ENCODE measurements around the gene ATP5ME. TPM values are rescaled to one million over a fixed set of nuclear protein-coding genes. Genes with fewer than 3 reads are reported as not detected.

The ATP5ME gene
- total RNA-seq, 1 experiment from 2014 or later = 330 TPM

DNA sequence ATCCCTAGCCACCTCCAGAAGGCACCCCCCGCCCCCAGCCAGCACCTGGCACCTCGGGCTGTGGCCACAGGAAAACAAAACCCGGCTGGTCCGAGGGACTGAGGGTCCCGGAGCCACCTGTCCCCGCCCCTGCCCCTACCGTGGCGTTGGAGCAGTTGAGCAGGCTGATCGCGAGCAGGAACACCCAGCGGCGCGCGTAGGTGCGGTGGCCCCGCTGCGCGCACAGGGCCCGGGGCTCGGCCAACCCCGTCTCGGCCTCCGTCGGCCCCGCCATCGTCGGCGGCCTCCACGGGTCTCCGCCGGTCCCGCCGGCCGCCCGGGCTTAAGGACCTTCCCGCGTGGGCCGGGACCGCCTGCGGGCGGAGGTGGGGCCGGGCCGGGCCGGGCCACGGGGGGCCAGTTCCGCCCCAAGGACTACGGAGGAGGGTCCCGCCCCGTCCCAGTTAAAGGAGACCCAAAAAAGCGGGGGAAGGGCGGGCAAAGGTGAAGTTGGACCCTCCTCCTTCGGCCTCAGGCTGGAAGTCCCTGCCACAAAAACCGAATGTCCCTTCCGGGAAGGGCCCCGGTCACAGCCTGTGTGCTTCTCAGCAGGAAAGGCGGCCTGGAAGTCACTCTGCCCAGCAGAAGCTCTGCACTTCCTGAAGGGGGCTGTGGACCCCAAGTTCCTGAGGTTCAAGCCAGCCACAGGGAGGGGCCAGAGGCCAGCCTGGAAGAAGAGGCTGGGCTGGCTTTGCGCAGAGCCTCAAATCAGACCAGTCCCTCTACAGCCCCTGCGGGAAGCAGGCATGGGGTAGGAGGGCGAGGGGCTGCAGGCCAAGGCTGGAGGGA is 15.0 kb upstream of the ATP5ME start, which contains the start of gene SLC49A3:
SLC49A3 (minus strand) TSS at position 298 of the 828 bp plus-strand sequence; CDS start at position 274, 24 bp downstream.
- no peaks in the 10 kb centered on the region for H4K20me1 ChIP-seq (ENCODE audit: insufficient read depth)
- ATAC-seq (peak; percentile 5; the same call in 1 of the 2 replicates), DNase-seq (ENCODE audit: low read depth, low spot score) (no peak)
- no peaks in the 10 kb centered on the region for H3K9me2 ChIP-seq (ENCODE audit: insufficient read depth)
- H3K27me3 ChIP-seq (ENCODE audit: insufficient read depth, low read length) = no peaks in the 10 kb centered on the region
- RAD21 ChIA-PET (ENCODE audit: low non-redundant PET in 1 of 2, low total read pairs in 2 of 2, uncharacterized antibody in 2 of 2, unreplicated experiment in 2 of 2) = no interaction called here
- H3K4me2 ChIP-seq (ENCODE audit: low read length) = peak within 1 kb of the TSS; percentile 85
- peaks cover 4% of the 10 kb centered on the region; the same call in 1 of the 2 replicates for H3K79me2 ChIP-seq (ENCODE audit: insufficient read depth, low read length)
- H3K9me3 ChIP-seq (ENCODE audit: control insufficient read depth in 1 of 2, insufficient read depth in 1 of 2, low read depth in 1 of 2, low read length in 2 of 2) = no peaks in the 10 kb centered on the region
- CTCF ChIA-PET = no interaction called here
- no peaks in the 10 kb centered on the region for H3K36me3 ChIP-seq (ENCODE audit: control insufficient read depth in 1 of 2, insufficient read depth in 2 of 2, low read length in 2 of 2)
- POLR2A ChIA-PET = no interaction called here
- H3K4me3 ChIP-seq (replicated peaks in 1 of 2; ENCODE audit: low read depth in 1 of 2, low read length in 2 of 2) = peak within 1 kb of the TSS; percentile 46 to 58
- TF ChIP-seq, protein P1, sequence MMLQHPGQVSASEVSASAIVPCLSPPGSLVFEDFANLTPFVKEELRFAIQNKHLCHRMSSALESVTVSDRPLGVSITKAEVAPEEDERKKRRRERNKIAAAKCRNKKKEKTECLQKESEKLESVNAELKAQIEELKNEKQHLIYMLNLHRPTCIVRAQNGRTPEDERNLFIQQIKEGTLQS (IDR thresholded peaks at IDR 0.05) = no peak
- TF ChIP-seq TCF7L2 (IDR thresholded peaks at IDR 0.05; ENCODE audit: borderline replicate concordance, extremely low read depth, insufficient read depth, insufficient read length) = no peak
- TF ChIP-seq ZFX (IDR thresholded peaks at IDR 0.05) = 0 out of 2 replicates have a peak, but pooled peaks have one; percentile 42
- TF ChIP-seq, protein P2, sequence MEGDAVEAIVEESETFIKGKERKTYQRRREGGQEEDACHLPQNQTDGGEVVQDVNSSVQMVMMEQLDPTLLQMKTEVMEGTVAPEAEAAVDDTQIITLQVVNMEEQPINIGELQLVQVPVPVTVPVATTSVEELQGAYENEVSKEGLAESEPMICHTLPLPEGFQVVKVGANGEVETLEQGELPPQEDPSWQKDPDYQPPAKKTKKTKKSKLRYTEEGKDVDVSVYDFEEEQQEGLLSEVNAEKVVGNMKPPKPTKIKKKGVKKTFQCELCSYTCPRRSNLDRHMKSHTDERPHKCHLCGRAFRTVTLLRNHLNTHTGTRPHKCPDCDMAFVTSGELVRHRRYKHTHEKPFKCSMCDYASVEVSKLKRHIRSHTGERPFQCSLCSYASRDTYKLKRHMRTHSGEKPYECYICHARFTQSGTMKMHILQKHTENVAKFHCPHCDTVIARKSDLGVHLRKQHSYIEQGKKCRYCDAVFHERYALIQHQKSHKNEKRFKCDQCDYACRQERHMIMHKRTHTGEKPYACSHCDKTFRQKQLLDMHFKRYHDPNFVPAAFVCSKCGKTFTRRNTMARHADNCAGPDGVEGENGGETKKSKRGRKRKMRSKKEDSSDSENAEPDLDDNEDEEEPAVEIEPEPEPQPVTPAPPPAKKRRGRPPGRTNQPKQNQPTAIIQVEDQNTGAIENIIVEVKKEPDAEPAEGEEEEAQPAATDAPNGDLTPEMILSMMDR (IDR thresholded peaks at IDR 0.05 in 2 of 3, conservative IDR thresholded peaks at IDR 0.05 in 1 of 3; ENCODE audit: borderline replicate concordance in 1 of 3, insufficient read depth in 1 of 3, low read depth in 2 of 3, low read length in 2 of 3) = no peak
- intact Hi-C loops (cut with micrococcal nuclease) = no loop called here
- H3K9ac ChIP-seq (ENCODE audit: low read length) = peak within 1 kb of the TSS; percentile 70
- peak within 1 kb of the TSS; percentile 92 for H3K27ac ChIP-seq (ENCODE audit: low read depth, low read length)
- peaks cover 22 to 36% of the 10 kb centered on the region in 2 experiments for H3K4me1 ChIP-seq (ENCODE audit: control insufficient read depth in 1 of 2, insufficient read depth in 2 of 2, low read length in 2 of 2)
- no TSS peak for BruUV-seq (replicated peaks)
- no peak within 1 kb of the TSS for H2AFZ ChIP-seq (ENCODE audit: low read depth, low read length, poor library complexity, severe bottlenecking)
